Activated CD4-positive, alpha-beta T cell treated with anti-CD3 and anti-CD28 coated beads for 36 hours (primary cell): ENCODE measurements around the gene SLC66A1. TPM values are rescaled to one million over a fixed set of nuclear protein-coding genes. Genes with fewer than 3 reads are reported as not detected.

Experiments used
- ATAC-seq: fragments of 200-7000 bp; cut with Tn5 transposase; one replicate; pipeline ENCODE4 v1.10.0; 2021; ENCODE audit warnings: mild to moderate bottlenecking, moderate library complexity
- CTCF ChIA-PET: fragments of 350-600 bp; sonication (Branson Sonifier 250); formaldehyde crosslinking; loops from one replicate; lab custom pipeline; 2021; ENCODE audit warnings: antibody characterized with exemption; lab: Charles Lee
- POLR2A ChIA-PET: fragments of 350-600 bp; sonication (Branson Sonifier 250); formaldehyde crosslinking; loops from one replicate; lab custom pipeline; 2021; ENCODE audit warnings: antibody characterized with exemption, inconsistent platforms; lab: Charles Lee
- DNase-seq: peaks from one replicate; pipeline ENCODE4 v3.0.0-alpha.2; 2020
- H3K27ac Mint-ChIP-seq: one replicate; pipeline ENCODE4 v1.8.0; 2021; ENCODE audit warnings: mixed read lengths
- H3K27me3 Mint-ChIP-seq: one replicate; pipeline ENCODE4 v1.8.0; 2021; ENCODE audit warnings: mixed read lengths
- H3K36me3 Mint-ChIP-seq: one replicate; pipeline ENCODE4 v1.8.0; 2021; ENCODE audit warnings: low read depth, mixed read lengths
- H3K4me1 Mint-ChIP-seq: one replicate; pipeline ENCODE4 v1.8.0; 2021; ENCODE audit warnings: mixed read lengths
- H3K4me3 Mint-ChIP-seq: one replicate; pipeline ENCODE4 v1.8.0; 2021; ENCODE audit warnings: mild to moderate bottlenecking, moderate library complexity, mixed read lengths
- H3K9me3 Mint-ChIP-seq: one replicate; pipeline ENCODE4 v1.8.0; 2021; ENCODE audit warnings: low read depth, mixed read lengths
- intact Hi-C, 2 experiments: fragments of 100-400 bp; cut with DNase I in 1 of 2; cut with micrococcal nuclease in 1 of 2; formaldehyde crosslinking; loops; one replicate each; pipeline versions ENCODE4 v1.14.2 to v1.15.1; 2022 to 2024; cut with DNase I, micrococcal nuclease
- total RNA-seq, 2 experiments: library from RNA; stranded (reverse); gene quantifications; one replicate each; pipeline ENCODE4 v1.2.3, GENCODE V29; 2021

The SLC66A1 gene
- total RNA-seq, 2 experiments from 2014 or later = 5.9 to 6.5 TPM

DNA sequence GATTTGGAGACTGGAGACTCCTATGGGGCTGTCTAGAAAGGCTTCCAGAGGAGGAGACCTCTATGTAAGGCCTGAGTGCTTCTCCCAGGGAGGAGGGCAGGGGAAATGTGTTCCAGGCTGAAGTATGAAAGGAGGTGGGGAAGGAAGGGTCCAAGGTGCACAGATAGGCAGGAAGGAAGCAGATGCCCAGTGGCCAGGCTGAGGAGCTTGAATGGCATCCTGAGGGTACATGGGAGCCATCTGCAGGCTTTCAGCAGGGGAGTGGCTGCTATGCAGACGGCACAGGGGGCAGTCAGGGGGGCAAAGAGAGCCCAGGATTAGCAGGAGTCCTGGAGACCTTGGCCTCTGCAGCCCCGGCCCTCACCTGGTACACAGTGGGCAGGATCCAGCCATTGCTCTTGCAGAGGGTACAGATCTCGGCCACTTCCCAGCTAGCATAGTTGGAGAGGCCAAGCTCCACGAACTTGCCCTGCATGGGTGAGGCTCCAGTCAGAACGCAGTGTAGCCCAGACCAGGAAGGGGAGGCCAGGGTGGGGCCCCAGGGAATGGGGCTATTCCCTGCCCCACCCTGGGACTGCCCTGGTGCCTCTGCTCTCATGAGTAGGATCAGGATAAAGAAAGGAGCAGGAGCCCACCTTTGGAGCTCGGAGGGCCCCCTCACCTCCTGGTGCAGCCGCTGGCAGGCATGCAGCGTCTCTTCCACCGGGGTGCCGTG is 4.2 kb upstream of the SLC66A1 start:
- peaks cover 31% of the 10 kb centered on the region for H3K36me3 Mint-ChIP-seq
- H3K9me3 Mint-ChIP-seq = no peaks in the 10 kb centered on the region
- H3K27me3 Mint-ChIP-seq = no peaks in the 10 kb centered on the region
- POLR2A ChIA-PET = no interaction called here
- H3K4me3 Mint-ChIP-seq = no peak overlapping the region
- intact Hi-C loops = no loop called here
- no peak overlapping the region for H3K27ac Mint-ChIP-seq
- CTCF ChIA-PET = no interaction called here
- DNase-seq (no peak), ATAC-seq (no peak)
- peaks cover 9% of the 10 kb centered on the region for H3K4me1 Mint-ChIP-seq

DNA sequence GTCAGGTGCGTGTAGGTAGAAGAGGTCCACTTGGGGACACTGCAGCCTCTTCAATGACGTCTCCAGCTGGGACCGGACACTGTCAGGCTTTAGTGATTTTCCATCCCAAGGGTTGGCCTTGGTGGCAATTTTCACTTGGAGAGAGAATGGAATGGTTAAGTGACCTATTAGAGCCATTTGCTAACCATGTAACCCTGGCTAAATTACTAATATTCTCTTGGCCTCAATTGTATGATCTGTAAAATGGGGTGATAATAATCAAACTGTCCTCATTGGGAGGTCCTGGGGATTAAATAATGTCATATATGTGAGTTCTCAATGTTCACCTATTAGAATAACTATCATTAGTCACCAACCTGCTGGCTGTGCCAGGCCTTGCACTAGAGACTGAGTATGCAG is 3.6 kb upstream of the SLC66A1 start:
- Mint-ChIP-seq H3K9me3 (no peaks in the 10 kb centered on the region), H3K27ac (no peak overlapping the region), H3K36me3 (peaks cover 29% of the 10 kb centered on the region), H3K4me3 (no peak overlapping the region), H3K27me3 (no peaks in the 10 kb centered on the region), H3K4me1 (peaks cover 14% of the 10 kb centered on the region)
- ATAC-seq = no peak
- POLR2A ChIA-PET = no interaction called here
- no peak for DNase-seq
- intact Hi-C loops = no loop called here
- CTCF ChIA-PET = no interaction called here

GRCh38 chr1:19309123-19309813 is 2.9 kb upstream of the SLC66A1 start:
- no peak overlapping the region for H3K4me3 Mint-ChIP-seq
- no peak for DNase-seq

GRCh38 chr1:19310061-19310460 is 2.1 kb upstream of the SLC66A1 start:
- intact Hi-C loops = loop anchor here (5.0 to 10.0 kb wide), 2 partner anchors 345 to 353 kb away; partner anchors contain the start of gene IFFO2 (in 1 of the 2)
- Mint-ChIP-seq H3K27ac (no peak overlapping the region), H3K36me3 (peaks cover 20% of the 10 kb centered on the region), H3K27me3 (no peaks in the 10 kb centered on the region), H3K4me1 (peaks cover 14% of the 10 kb centered on the region), H3K9me3 (no peaks in the 10 kb centered on the region), H3K4me3 (no peak overlapping the region)
- ATAC-seq (no peak), DNase-seq (no peak)
- ChIA-PET CTCF (no interaction called here), POLR2A (interaction anchor here (0.8 kb wide), 1 partner anchor 26 kb away, joined by 3 read pairs; no protein-coding TSS in a partner anchor)

More at GRCh38 chr1:19309123-19309813, 2.9 kb upstream of the SLC66A1 start:
- H3K4me1 Mint-ChIP-seq = peaks cover 14% of the 10 kb centered on the region
- no peak overlapping the region for H3K27ac Mint-ChIP-seq
- H3K9me3 Mint-ChIP-seq = no peaks in the 10 kb centered on the region
- ATAC-seq = no peak
- H3K36me3 Mint-ChIP-seq = peaks cover 25% of the 10 kb centered on the region
- ChIA-PET POLR2A (no interaction called here), CTCF (interaction anchor here (0.8 kb wide), 1 partner anchor 52 kb away, joined by 4 read pairs; no protein-coding TSS in a partner anchor)
- H3K27me3 Mint-ChIP-seq = no peaks in the 10 kb centered on the region
- intact Hi-C loops = no loop called here

DNA sequence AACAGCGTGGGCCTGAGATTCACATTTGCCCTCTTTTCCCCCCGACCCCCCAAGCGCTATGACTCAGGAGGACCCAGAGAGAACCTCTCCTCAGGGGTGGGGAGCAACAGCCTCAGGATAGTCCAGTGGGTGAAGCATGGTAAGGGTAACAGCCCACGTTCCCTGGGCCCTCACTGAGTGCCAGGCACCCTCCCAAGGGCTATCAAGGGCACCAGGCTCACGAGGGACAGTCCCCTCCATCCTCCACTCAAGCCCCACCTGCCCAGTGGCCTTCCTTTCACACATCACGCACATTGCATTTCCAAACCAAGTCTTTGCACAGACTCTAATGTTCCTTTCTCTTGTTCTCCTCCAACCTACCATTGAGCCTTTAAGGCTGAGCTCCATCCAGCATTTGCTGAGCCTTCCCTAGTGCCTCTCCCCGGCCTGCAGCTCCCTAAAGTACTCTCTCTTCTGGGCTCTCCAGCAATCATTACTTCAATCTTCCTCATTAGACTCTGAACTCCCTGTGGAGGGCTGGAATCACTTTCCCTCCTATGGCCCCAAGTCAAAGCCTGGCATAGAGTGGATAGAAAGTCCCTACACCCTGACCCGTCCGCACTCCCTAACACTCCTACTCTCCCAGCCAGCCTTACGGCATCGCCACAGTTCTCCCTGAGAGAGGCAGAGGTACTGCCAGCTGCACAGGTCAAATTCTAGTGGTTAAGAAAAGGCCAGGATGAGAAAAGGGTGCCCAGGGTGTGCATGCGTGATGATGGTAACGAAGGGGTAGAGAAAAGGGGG is 1.2 kb upstream of the SLC66A1 start:
- intact Hi-C loops = loop anchor here (5.0 to 10.0 kb wide), 2 partner anchors 344 to 354 kb away; partner anchors contain the start of gene IFFO2 (in 1 of the 2)
- H3K4me3 Mint-ChIP-seq = peak overlapping the region; percentile 78
- peaks cover 20% of the 10 kb centered on the region for H3K4me1 Mint-ChIP-seq
- POLR2A ChIA-PET = interaction anchor here (0.6 kb wide), 1 partner anchor 173 kb away, joined by 3 read pairs; no protein-coding TSS in a partner anchor
- no peaks in the 10 kb centered on the region for H3K27me3 Mint-ChIP-seq
- DNase-seq = no peak
- H3K27ac Mint-ChIP-seq = peak overlapping the region; percentile 18
- H3K9me3 Mint-ChIP-seq = no peaks in the 10 kb centered on the region
- H3K36me3 Mint-ChIP-seq = peaks cover 16% of the 10 kb centered on the region
- CTCF ChIA-PET = interaction anchor here (0.6 kb wide), 1 partner anchor 342 kb away, joined by 3 read pairs; no protein-coding TSS in a partner anchor
- ATAC-seq = no peak

DNA sequence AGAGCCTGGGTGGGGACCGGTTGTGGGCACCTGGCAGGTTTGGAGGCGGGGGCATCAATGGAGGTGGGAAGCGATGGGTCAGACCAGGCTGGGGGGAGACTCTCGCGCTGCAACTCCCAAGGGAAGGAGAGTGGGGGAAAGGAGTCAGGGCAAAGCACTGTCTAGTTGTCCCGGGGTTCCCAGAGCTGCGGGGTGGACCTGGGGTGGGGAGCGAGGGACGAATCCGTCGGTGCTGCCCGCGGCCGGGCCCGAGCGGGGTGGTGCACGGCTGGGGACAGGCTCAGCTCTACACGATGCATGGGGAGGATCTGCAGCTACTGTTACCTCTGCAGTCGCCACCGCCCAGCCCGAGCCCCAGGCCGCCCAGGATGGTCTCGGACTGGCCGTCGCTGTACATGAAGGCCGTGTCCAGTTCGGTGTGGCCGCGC is 609 bp upstream of the SLC66A1 start:
- ChIA-PET POLR2A (interaction anchor here (0.6 kb wide), 1 partner anchor 172 kb away, joined by 3 read pairs; no protein-coding TSS in a partner anchor), CTCF (interaction anchor here (0.6 kb wide), 1 partner anchor 341 kb away, joined by 3 read pairs; no protein-coding TSS in a partner anchor)
- ATAC-seq = peak; percentile 28
- peak; percentile 35 for DNase-seq
- Mint-ChIP-seq H3K27me3 (no peaks in the 10 kb centered on the region), H3K27ac (peak overlapping the region; percentile 10), H3K36me3 (peaks cover 15% of the 10 kb centered on the region), H3K4me1 (peaks cover 23% of the 10 kb centered on the region), H3K4me3 (peak overlapping the region; percentile 78), H3K9me3 (no peaks in the 10 kb centered on the region)
- intact Hi-C loops = loop anchor here (5.0 to 10.0 kb wide), 2 partner anchors 343 to 354 kb away; partner anchors contain the start of gene IFFO2 (in 1 of the 2)

- Mint-ChIP-seq H3K9me3 (no peaks in the 10 kb centered on the region), H3K4me1 (peaks cover 23% of the 10 kb centered on the region), H3K4me3 (peak overlapping the region; percentile 78), H3K27me3 (no peaks in the 10 kb centered on the region), H3K36me3 (peaks cover 4% of the 10 kb centered on the region), H3K27ac (peak overlapping the region; percentile 61)
- intact Hi-C loops = loop anchor here (1.0 to 10.0 kb wide), 9 partner anchors 25 to 411 kb away; partner anchors contain the start of genes EMC1 (in 2 of the 2), MRTO4 (in 2 of the 2), AKR7A3 (in 1 of the 2) and ALDH4A1 (in 1 of the 2)
- ATAC-seq (no peak), DNase-seq (no peak)
- CTCF ChIA-PET = no interaction called here
- POLR2A ChIA-PET = interaction anchor here (0.6 kb wide), 1 partner anchor 58 kb away, joined by 4 read pairs; no protein-coding TSS in a partner anchor
Observed at GRCh38 chr1:19312782-19313635, 883 bp downstream of the SLC66A1 start.

GRCh38 chr1:19313636-19313959 is 1.5 kb downstream of the SLC66A1 start:
- Mint-ChIP-seq H3K4me1 (peaks cover 23% of the 10 kb centered on the region), H3K27ac (no peak overlapping the region), H3K4me3 (peak overlapping the region; percentile 78)

GRCh38 chr1:19313961-19314882 is 2.1 kb downstream of the SLC66A1 start:
- peaks cover 2% of the 10 kb centered on the region for H3K36me3 Mint-ChIP-seq
- no peaks in the 10 kb centered on the region for H3K27me3 Mint-ChIP-seq
- ChIA-PET POLR2A (no interaction called here), CTCF (no interaction called here)
- no peak overlapping the region for H3K4me3 Mint-ChIP-seq
- ATAC-seq (no peak), DNase-seq (no peak)
- no peaks in the 10 kb centered on the region for H3K9me3 Mint-ChIP-seq
- intact Hi-C loops = loop anchor here (2.0 to 10.0 kb wide), 3 partner anchors 27 to 357 kb away; partner anchors contain the start of gene IFFO2 (in 1 of the 2)
- no peak overlapping the region for H3K27ac Mint-ChIP-seq
- H3K4me1 Mint-ChIP-seq = peaks cover 23% of the 10 kb centered on the region

More at GRCh38 chr1:19313636-19313959, 1.5 kb downstream of the SLC66A1 start:
- DNase-seq = no peak
- Mint-ChIP-seq H3K9me3 (no peaks in the 10 kb centered on the region), H3K27me3 (no peaks in the 10 kb centered on the region), H3K36me3 (peaks cover 1% of the 10 kb centered on the region)
- intact Hi-C loops = loop anchor here (2.0 to 10.0 kb wide), 3 partner anchors 27 to 356 kb away; partner anchors contain the start of gene IFFO2 (in 1 of the 2)
- ATAC-seq = no peak
- CTCF ChIA-PET = no interaction called here
- POLR2A ChIA-PET = interaction anchor here (0.6 kb wide), 1 partner anchor 59 kb away, joined by 4 read pairs; no protein-coding TSS in a partner anchor
